NCI-H460 (cell line): ENCODE measurements around the gene NKAPD1. TPM values are rescaled to one million over a fixed set of nuclear protein-coding genes. Genes with fewer than 3 reads are reported as not detected.
"Not testable (repeated sequence)": the region's sequence is repeated elsewhere in the genome, so short reads cannot be mapped to it uniquely, and the experiment has no call there.

Experiments
- DNase-seq: peaks from one replicate; pipeline ENCODE4 v3.0.0-alpha.2; 2016; ENCODE audit warnings: low read depth; ENCODE audit errors: extremely low read depth
- polyA plus RNA-seq: library from polyadenylated mRNA; depleted of rRNA; stranded (reverse); fragments of >200 nt; gene quantifications from 2 replicates; pipeline ENCODE4 v1.2.3, GENCODE V29; 2014; cell fraction: nucleus; rRNA removed
- total RNA-seq: library from RNA; depleted of rRNA; stranded (reverse); fragments of >200 nt; shearing (Covaris generic); gene quantifications from 2 replicates; pipeline ENCODE4 v1.2.3, GENCODE V29; 2014; rRNA removed

The NKAPD1 gene
- total RNA-seq = 19.5 and 20.3 TPM in 2 replicates
- polyA plus RNA-seq = 9.4 and 15.3 TPM in 2 replicates

GRCh38 chr11:112073941-112074811, at the start of gene NKAPD1, which contains the start of gene PIH1D2:
Gene NKAPD1, plus strand, starts transcription at chr11:112074299. Its CDS starts 1,276 bp downstream, at chr11:112075575.
Gene PIH1D2, minus strand, starts transcription at chr11:112074017. Its CDS starts 843 bp downstream, at chr11:112073174.
- DNase-seq = peak; percentile 50

- peak; percentile 64 for DNase-seq
These were observed 49.1 kb upstream of the NKAPD1 start, which contains the start of gene DLAT for GRCh38 chr11:112024773-112025678. Gene DLAT, plus strand, starts transcription at chr11:112025408. Its CDS starts 65 bp downstream, at chr11:112025473.

GRCh38 chr11:112025707-112026106, 48.4 kb upstream of the NKAPD1 start:
- DNase-seq = no peak

GRCh38 chr11:112026784-112027410, 47.2 kb upstream of the NKAPD1 start:
- not testable (repeated sequence) for DNase-seq

- DNase-seq = no peak
These were observed 44.6 kb upstream of the NKAPD1 start for GRCh38 chr11:112029460-112029859.

GRCh38 chr11:112033902-112034301, 40.2 kb upstream of the NKAPD1 start:
- no peak for DNase-seq

- DNase-seq = no peak
These were observed 36.6 kb upstream of the NKAPD1 start for GRCh38 chr11:112037527-112037926.

GRCh38 chr11:112042161-112042960, 31.7 kb upstream of the NKAPD1 start:
- no peak for DNase-seq

- no peak for DNase-seq
These were observed 31.2 kb upstream of the NKAPD1 start for GRCh38 chr11:112042961-112043304.

GRCh38 chr11:112044961-112045360, 29.1 kb upstream of the NKAPD1 start:
- no peak for DNase-seq

GRCh38 chr11:112046647-112047046, 27.5 kb upstream of the NKAPD1 start:
- DNase-seq = not testable (repeated sequence)

GRCh38 chr11:112048256-112048655, 25.8 kb upstream of the NKAPD1 start:
- DNase-seq = not testable (repeated sequence)

- no peak for DNase-seq
These were observed 24.3 kb upstream of the NKAPD1 start for GRCh38 chr11:112049777-112050176.

GRCh38 chr11:112050721-112051120, 23.4 kb upstream of the NKAPD1 start:
- no peak for DNase-seq

- no peak for DNase-seq
These were observed 22.3 kb upstream of the NKAPD1 start for GRCh38 chr11:112051768-112052167.

GRCh38 chr11:112057170-112057569, 16.9 kb upstream of the NKAPD1 start:
- DNase-seq = no peak

GRCh38 chr11:112058103-112058502, 16.0 kb upstream of the NKAPD1 start:
- DNase-seq = no peak

- DNase-seq = no peak
These were observed 11.2 kb upstream of the NKAPD1 start for GRCh38 chr11:112062923-112063322.

GRCh38 chr11:112082729-112083128, 8.6 kb downstream of the NKAPD1 start:
- DNase-seq = no peak
